Fibroblast of skin of abdomen (primary cell): Measurements from ENCODE around the gene RAD52.

Experiments used
- DNase-seq: peaks from one replicate; pipeline ENCODE4 v3.0.0-alpha.2; 2013

RAD52 gene

DNA sequence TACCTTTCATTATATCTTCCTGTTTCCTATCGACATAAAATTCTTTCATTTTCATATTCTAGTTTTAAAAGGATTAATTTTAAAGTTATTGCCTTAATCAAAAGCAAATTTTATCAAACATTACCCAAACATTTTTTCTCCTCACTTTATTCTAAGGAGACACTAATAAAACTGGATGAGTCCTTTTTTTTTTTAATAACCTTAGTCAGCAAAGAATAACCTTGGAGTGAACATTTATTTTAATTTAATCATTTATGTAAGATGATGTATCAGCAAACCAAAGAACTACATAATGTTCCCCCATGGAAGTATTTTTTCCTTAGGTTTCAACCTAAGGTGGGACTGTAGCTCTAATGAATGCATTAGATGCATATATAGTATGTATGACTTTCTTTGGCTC, 83.9 kb downstream of the RAD52 start:
- no peak for DNase-seq

DNA sequence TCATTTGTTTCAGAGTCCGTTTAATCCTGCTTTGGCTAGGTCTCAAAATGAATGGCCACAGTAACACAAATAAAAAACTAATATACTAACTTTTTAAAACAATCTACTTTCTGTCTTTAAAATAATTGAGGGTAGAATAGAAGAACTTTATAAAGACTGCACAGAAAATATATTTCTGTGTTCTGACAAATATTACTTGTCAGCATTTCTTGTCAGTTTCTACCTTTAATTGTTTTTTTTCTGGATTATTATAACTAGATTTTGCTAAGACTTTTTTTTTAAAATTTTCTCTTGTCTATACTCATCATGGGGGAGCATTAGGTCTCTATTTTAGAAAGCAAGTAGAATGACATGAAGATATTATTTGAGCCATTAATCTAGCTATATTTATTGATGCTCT, 86.2 kb downstream of the RAD52 start:
- no peak for DNase-seq

DNA sequence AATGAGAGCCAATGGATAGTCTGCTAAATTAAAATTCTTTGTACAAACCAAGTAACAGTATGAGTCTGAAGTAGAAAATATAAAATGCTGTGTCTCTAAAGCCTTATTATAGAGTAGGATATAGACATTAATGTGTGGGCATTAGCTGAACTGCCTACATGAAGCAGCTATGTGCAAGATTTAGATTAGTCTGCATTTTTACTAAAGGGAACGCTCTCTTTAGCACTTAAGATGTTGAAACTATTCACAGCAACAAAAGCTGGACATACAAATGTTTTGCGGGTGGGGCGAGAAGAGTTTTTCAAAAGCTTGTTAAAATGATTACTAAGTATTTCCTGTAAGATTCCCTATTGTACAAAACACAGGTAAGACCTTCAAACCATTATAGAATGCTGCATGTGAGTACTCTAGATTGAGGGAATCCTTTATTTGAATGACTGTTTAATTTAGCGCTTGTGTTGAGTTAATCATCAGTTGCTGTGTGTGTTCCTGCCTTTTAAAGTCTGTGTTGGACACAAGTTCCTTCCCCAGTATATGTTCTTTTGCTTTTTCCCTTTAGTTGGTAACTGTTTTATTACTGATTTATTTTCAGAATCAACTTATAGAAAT, 87.1 kb downstream of the RAD52 start:
- no peak for DNase-seq
